IPS-NIHi7 (cell line): ENCODE data around the gene SEMA5A.

ENCODE experiments used
- DNase-seq: peaks from one replicate; pipeline ENCODE4 v3.0.0; 2012; ENCODE audit warnings: mixed read lengths; ENCODE audit errors: extremely low spot score

SEMA5A gene

GRCh38 chr5:9115093-9115492 lies 430.8 kb downstream of the SEMA5A start:
- no peak for DNase-seq

DNA sequence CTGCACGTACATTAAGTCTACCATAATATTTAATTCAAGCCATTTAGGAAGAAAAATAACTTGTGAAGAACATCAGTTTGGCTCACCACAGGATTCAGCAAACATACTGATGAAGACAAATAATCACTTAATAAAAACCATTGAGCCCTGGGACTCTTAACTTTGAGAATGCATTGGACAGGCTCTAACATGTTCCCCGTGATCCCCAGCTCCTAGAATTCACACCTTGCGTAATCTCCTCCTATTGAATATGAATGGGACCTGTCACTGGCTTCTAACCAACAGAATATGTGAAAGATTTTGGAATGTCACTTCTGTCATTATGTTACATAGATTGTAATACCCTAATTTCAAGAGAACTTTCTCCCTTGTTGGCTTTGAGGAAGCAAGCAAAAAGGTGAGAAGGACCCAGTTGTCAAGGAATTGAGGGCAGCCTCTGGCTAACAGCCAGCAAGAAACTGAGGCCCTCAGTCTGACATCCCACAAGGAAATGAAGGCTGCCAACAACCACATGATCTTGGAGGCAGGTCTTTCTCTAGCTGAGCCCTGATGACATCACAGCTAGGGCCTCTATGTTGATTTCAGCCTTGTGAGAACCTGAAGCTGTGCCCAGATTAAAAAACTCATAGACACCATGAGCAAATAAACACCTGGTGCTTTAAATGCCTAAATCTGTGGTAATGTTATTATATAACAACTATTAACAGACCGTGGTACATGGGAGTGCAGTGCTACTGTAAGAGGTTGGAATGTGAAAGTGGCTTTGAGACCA lies 433.2 kb downstream of the SEMA5A start:
- DNase-seq, result no peak

DNA sequence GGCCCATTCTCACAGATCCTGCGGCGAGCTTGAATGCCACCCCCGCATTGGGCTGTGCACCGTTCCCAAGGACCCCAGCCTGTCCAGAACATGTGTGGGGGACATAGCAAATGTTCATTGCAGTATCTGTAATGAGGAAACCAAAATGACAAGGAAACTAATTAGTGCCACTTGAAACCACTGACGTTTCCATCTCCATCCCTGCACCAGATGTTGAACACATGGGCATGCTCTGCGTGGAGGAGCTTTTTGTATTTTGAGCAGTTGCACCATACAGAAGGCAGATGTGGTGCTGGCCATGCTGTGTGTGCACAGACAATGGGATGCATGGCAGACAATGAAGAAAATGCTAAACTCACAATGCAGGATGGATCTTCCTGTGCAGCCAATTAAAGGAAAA lies 437.7 kb downstream of the SEMA5A start:
- DNase-seq, result no peak

DNA sequence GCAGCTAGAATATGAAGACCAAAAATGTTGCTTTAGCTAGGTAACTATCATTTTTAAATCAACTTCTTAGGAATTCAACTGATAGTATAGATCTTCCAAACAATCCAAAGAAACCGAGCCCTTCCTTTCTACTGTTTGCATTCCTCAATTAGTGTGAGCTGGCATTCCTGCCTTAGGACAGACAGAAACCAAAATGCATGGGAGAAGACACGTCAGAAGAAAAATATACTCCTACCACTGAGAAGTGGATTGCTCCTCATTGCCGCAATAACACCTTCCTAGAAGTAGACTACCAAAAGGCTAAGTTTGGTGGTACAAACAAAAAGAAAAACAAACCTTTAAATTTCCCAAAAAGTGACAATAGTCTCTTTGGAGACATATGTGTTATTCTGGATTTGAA lies 440.0 kb downstream of the SEMA5A start:
- no peak for DNase-seq

DNA sequence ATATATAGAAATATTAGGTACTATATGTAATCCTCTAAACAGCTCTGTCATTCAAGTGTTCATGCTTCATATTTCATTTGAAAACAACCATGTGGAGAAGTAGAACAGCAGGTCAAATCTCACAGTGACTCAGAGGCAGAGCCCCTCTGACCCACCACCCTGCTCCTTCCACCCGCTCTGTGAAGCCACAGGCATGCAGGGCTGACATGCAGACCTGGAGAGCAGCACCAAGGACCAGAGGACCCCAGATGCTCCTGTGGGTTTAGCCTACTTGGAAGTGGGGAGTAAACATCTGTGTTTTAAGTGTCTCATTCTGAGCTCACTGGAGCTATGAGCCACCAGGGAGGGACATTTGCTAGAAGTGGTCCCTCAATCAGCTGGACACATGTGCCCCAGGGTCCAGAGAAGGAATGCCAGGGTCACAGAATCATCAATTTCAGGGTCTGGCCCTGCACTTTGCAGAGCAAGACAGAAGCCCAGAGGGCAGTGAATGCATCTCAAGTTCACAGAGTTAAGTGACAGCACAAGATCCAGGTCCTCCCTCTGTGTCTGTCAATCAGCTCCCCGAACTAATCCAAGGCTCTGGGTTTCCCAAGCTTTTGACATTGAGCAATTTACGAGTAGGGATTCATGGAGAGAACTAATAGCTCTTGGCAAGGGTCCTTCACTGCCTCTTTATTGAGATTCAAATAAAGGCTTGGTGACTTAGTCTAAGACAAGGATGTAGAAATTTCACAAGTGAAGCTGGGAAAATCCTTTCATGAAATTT lies 441.1 kb downstream of the SEMA5A start:
- no peak for DNase-seq

GRCh38 chr5:9103290-9103689 lies 442.6 kb downstream of the SEMA5A start:
- DNase-seq, result no peak

DNA sequence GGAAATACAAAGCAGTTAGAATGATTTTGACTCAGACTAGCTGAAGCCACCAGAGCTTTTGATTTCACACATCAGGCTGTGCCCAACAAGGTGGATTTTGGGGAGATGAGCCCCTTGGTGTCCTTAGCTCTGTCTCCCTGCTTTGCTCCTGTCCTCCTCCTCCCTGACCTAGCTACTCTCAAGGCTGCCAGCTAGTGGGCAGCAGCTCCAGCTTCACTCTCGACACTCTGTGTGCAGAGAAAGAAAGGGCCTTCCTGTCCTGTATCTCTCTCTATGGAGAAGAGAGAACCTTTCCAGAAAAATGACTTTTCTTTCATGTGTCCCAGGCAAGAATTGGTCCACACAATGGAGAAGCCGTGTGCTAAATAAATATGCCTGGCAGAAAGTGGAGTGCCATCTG lies 446.2 kb downstream of the SEMA5A start:
- DNase-seq, result peak; percentile 29

- no peak for DNase-seq
Observed at GRCh38 chr5:9098990-9099389, 446.9 kb downstream of the SEMA5A start.

DNA sequence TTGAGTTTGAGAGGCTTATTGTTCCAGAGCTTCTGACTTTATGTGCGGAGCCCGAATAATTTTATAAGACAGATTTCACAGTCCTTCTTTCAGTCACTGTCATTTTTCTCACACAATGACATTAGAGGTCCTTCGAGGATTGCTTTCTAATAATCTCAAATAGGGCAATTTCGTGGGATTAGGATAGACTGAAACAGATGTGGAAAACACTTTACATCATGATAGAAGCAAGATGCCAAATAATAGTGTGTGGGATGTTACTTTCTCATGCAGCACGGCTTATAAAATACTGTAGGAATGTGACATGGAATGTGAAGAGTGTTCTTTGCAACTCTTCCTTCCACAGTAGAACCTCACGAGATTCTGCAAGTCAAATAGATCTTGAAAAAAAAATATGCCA lies 451.3 kb downstream of the SEMA5A start:
- no peak for DNase-seq

GRCh38 chr5:9091896-9092662 lies 453.8 kb downstream of the SEMA5A start:
- DNase-seq, result no peak

GRCh38 chr5:9090381-9091026 lies 455.4 kb downstream of the SEMA5A start:
- DNase-seq, result no peak

- DNase-seq, result no peak
Observed at GRCh38 chr5:9089893-9090292, 456.0 kb downstream of the SEMA5A start.

DNA sequence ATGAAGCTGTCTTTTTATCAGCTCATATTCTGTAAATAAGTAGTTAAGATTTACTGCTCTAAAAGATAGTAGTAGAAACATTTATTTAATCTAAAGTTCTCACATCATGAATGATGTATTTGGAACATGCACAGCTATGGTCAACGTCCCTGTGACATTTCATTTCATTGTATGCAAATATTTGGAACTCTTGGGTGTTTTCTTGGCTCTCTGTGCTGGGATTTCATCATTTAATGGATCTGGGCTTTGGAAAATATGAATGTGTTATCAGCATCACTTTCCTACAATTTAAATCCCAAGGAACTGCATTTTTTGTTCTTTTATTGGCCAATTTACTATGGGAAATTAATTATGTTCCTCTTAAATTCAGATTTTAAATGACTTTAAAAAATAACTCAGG lies 462.9 kb downstream of the SEMA5A start:
- DNase-seq, result no peak

- no peak for DNase-seq
Observed at GRCh38 chr5:9072701-9073100, 473.2 kb downstream of the SEMA5A start.

GRCh38 chr5:9071524-9071923 lies 474.4 kb downstream of the SEMA5A start:
- no peak for DNase-seq

DNA sequence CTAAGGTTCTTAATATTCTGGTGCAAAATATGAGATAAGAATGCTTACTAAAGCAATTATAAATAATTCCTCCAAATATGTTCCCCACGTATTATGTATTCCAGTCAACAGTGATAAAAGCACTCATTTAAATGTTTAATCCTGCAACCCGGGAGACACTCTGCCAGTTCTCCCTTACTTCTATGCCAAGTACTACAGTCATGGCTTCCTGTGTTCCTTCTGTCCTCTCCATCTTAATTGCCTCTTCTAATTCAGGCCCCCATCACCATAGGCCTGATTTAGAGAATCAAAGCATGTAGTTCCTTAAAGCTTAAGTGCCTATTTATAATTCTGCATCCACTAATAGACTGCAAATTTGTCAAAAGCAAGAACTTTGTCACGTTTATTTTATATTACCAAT lies 474.8 kb downstream of the SEMA5A start:
- DNase-seq, result no peak

- DNase-seq, result no peak
Observed at GRCh38 chr5:9069650-9070049, 476.2 kb downstream of the SEMA5A start.

GRCh38 chr5:9067154-9067553 lies 478.7 kb downstream of the SEMA5A start:
- DNase-seq, result no peak

GRCh38 chr5:9066349-9066748 lies 479.5 kb downstream of the SEMA5A start:
- DNase-seq, result no peak

DNA sequence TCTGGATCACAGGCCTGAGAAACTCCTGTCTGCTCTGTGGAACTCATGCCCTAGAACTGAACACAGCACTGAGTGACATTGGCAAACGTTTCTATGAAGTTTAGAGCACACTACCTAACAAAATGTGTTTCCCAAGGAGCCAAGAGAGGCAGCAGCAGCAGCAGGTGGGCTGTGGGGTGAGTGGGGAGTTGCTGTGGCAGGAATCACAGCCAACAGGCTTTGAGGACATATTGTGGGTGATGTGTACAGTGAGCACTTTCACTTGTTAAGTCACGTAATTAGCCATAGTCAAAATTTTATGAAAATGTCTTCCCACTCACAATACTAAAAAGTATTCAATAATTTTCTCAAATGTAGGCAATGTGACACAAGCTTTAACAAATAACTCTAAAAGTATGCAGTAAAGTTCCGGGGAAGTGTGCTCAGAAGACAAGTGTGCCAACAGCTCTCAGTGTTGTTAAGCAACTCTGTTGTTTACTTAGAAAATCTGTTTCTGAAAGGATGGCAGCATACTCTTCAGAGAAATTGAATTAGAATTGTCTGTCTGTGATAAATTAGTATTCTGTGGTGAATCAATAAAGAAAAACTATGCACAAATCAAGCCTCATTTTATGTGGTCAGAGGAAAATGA lies 482.1 kb downstream of the SEMA5A start:
- no peak for DNase-seq

GRCh38 chr5:9062873-9063272 lies 483.0 kb downstream of the SEMA5A start:
- DNase-seq, result no peak
